Keratinocyte (primary cell): Measurements from ENCODE around the gene DUSP10. TPM values are rescaled to one million over a fixed set of nuclear protein-coding genes. Genes with fewer than 3 reads are reported as not detected.

Experiments
- DNase-seq: peaks from one replicate; pipeline ENCODE4 v3.0.0-alpha.2; 2011; ENCODE audit warnings: low read depth, missing footprints, low spot score
- FAIRE-seq: peaks from 2 replicates; lab custom pipeline; 2011; peaks lifted over from hg19 to GRCh38; lab: Jason Lieb, UNC
- H2AFZ ChIP-seq: 2 replicates; pipeline ENCODE4 v1.6.0; 2012; ENCODE audit warnings: low read length, control low read depth, inconsistent platforms; ENCODE audit not compliant: control insufficient read depth
- H3K27ac ChIP-seq: 2 replicates; pipeline ENCODE4 v1.5.1; 2011; ENCODE audit warnings: low read length; ENCODE audit not compliant: control insufficient read depth, insufficient read depth
- H3K27me3 ChIP-seq: 3 replicates; pipeline ENCODE4 v1.6.0; 2011; ENCODE audit warnings: low read length; ENCODE audit not compliant: control insufficient read depth, insufficient read depth; ENCODE audit errors: extremely low read depth
- H3K36me3 ChIP-seq, 2 experiments: 2 replicates in 1 of 2; 3 replicates in 1 of 2; pipeline ENCODE4 v1.5.1; 2011; ENCODE audit warnings: low read length in 2 of 2, mild to moderate bottlenecking in 1 of 2; ENCODE audit not compliant: control insufficient read depth in 2 of 2, insufficient read depth in 2 of 2; ENCODE audit errors: extremely low read depth in 1 of 2
- H3K4me1 ChIP-seq: 3 replicates; pipeline ENCODE4 v1.5.1; 2011; ENCODE audit warnings: low read length; ENCODE audit not compliant: control insufficient read depth, insufficient read depth; ENCODE audit errors: extremely low read depth
- H3K4me2 ChIP-seq: 3 replicates; pipeline ENCODE4 v1.6.0; 2011; ENCODE audit warnings: low read depth, low read length; ENCODE audit not compliant: control insufficient read depth, insufficient read depth; ENCODE audit errors: extremely low read depth
- H3K4me3 ChIP-seq, 3 experiments: fragments of 200-600 bp in 1 of 3; sonication (generic) in 1 of 3; 2 replicates in 2 of 3; 3 replicates in 1 of 3; pipeline ENCODE4 v1.5.1; 2011 to 2016; ENCODE audit warnings: low read length in 3 of 3, mild to moderate bottlenecking in 3 of 3, control low read depth in 2 of 3, inconsistent platforms in 1 of 3, low read depth in 1 of 3, mixed read lengths in 1 of 3, mixed run types in 1 of 3, moderate library complexity in 1 of 3; ENCODE audit not compliant: control insufficient read depth in 2 of 3, insufficient read depth in 2 of 3; ENCODE audit errors: extremely low read depth in 1 of 3
- H3K79me2 ChIP-seq: 2 replicates; pipeline ENCODE4 v1.6.0; 2012; ENCODE audit warnings: low read length; ENCODE audit not compliant: control insufficient read depth, insufficient read depth
- H3K9ac ChIP-seq: 3 replicates; pipeline ENCODE4 v1.6.0; 2011; ENCODE audit warnings: low read length; ENCODE audit not compliant: control insufficient read depth, insufficient read depth; ENCODE audit errors: extremely low read depth
- H3K9me1 ChIP-seq: 3 replicates; pipeline ENCODE4 v1.6.0; 2011; ENCODE audit warnings: low read length; ENCODE audit not compliant: control insufficient read depth, insufficient read depth; ENCODE audit errors: extremely low read depth
- H3K9me3 ChIP-seq: 2 replicates; pipeline ENCODE4 v1.5.1; 2012; ENCODE audit warnings: low read depth, low read length; ENCODE audit not compliant: control insufficient read depth
- H4K20me1 ChIP-seq: 3 replicates; pipeline ENCODE4 v1.6.0; 2011; ENCODE audit warnings: low read length; ENCODE audit not compliant: control insufficient read depth, insufficient read depth; ENCODE audit errors: extremely low read depth
- EZH2 ChIP-seq: IDR thresholded peaks from one replicate; pipeline ENCODE4 v1.6.1; 2012; ENCODE audit warnings: inconsistent platforms, mild to moderate bottlenecking, low read length, moderate library complexity
- dilution Hi-C: fragments of 300-500 bp; cut with MboI; formaldehyde crosslinking; loops from one replicate; pipeline ENCODE4 v1.7.0; 2020; ENCODE audit warnings: low sequenced_read_pairs; ENCODE audit not compliant: extremely low pct_ligation_motif_present
- polyA plus RNA-seq, 5 experiments: library from polyadenylated mRNA; depleted of rRNA in 3 of 5; stranded (reverse) in 3 of 5; stranded (forward) in 1 of 5; unstranded in 1 of 5; fragments of >200 nt; gene quantifications; 1 replicate in 1 of 5; 2 replicates in 3 of 5; 3 replicates in 1 of 5; pipeline versions ENCODE4 v1.2.1 to v1.2.3, GENCODE V29; 2011 to 2012; ENCODE audit warnings: missing spikeins in 2 of 5, low read depth in 1 of 5, low replicate concordance in 1 of 5
- TF ChIP-seq, protein P1 (sequence below), 3 experiments: IDR thresholded peaks in 1 of 3; conservative IDR thresholded peaks in 1 of 3; optimal IDR thresholded peaks in 1 of 3; 2 replicates in 2 of 3; 3 replicates in 1 of 3; pipeline versions ENCODE3 to v1.5.1; 2011; ENCODE audit warnings: low read length in 3 of 3, mild to moderate bottlenecking in 3 of 3, moderate library complexity in 2 of 3, control low read depth in 1 of 3, inconsistent platforms in 1 of 3; ENCODE audit not compliant: insufficient read depth in 2 of 3; ENCODE audit errors: extremely low read depth in 1 of 3

Gene DUSP10
- polyA plus RNA-seq, 1 donor (not counting 4 experiments of a cell fraction or from before 2014, with no cell fraction given): 15.1 TPM

GRCh38 chr1:221716713-221717484, 25.0 kb downstream of the DUSP10 start:
- DNase-seq: no peak
- no peak overlapping the region for H3K4me2 ChIP-seq
- H3K9me1 ChIP-seq: no peaks in the 10 kb centered on the region
- H3K27ac ChIP-seq: no peak overlapping the region
- no peaks in the 10 kb centered on the region for H3K9me3 ChIP-seq
- no peaks in the 10 kb centered on the region for H3K27me3 ChIP-seq
- H3K4me3 ChIP-seq: no peak overlapping the region
- TF ChIP-seq, protein P1, sequence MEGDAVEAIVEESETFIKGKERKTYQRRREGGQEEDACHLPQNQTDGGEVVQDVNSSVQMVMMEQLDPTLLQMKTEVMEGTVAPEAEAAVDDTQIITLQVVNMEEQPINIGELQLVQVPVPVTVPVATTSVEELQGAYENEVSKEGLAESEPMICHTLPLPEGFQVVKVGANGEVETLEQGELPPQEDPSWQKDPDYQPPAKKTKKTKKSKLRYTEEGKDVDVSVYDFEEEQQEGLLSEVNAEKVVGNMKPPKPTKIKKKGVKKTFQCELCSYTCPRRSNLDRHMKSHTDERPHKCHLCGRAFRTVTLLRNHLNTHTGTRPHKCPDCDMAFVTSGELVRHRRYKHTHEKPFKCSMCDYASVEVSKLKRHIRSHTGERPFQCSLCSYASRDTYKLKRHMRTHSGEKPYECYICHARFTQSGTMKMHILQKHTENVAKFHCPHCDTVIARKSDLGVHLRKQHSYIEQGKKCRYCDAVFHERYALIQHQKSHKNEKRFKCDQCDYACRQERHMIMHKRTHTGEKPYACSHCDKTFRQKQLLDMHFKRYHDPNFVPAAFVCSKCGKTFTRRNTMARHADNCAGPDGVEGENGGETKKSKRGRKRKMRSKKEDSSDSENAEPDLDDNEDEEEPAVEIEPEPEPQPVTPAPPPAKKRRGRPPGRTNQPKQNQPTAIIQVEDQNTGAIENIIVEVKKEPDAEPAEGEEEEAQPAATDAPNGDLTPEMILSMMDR (optimal IDR thresholded peaks at IDR 0.05 in 1 of 3, IDR thresholded peaks at IDR 0.05 in 1 of 3, conservative IDR thresholded peaks at IDR 0.05 in 1 of 3; ENCODE audit: extremely low read depth in 1 of 3, insufficient read depth in 2 of 3, low read length in 3 of 3): no peak
- TF ChIP-seq EZH2: no peak
- dilution Hi-C loops: no loop called here
- H3K4me1 ChIP-seq: peaks cover 5% of the 10 kb centered on the region
- H3K9ac ChIP-seq: no peak overlapping the region
- H2AFZ ChIP-seq: no peak overlapping the region
- H3K79me2 ChIP-seq: peaks cover 5% of the 10 kb centered on the region
- no peaks in the 10 kb centered on the region for H4K20me1 ChIP-seq
- peaks cover 0 to 4% of the 10 kb centered on the region in 2 experiments for H3K36me3 ChIP-seq
- no peak for FAIRE-seq

- dilution Hi-C loops: no loop called here
- DNase-seq (no peak), FAIRE-seq (no peak)
- H3K36me3 ChIP-seq: peaks cover 0 to 3% of the 10 kb centered on the region in 2 experiments
- H4K20me1 ChIP-seq: no peaks in the 10 kb centered on the region
- H3K27me3 ChIP-seq: no peaks in the 10 kb centered on the region
- H3K27ac ChIP-seq: no peak overlapping the region
- no peaks in the 10 kb centered on the region for H3K9me3 ChIP-seq
- H3K9me1 ChIP-seq: no peaks in the 10 kb centered on the region
- no peak overlapping the region for H3K4me2 ChIP-seq
- TF ChIP-seq EZH2: no peak
- TF ChIP-seq, protein P1 (optimal IDR thresholded peaks at IDR 0.05 in 1 of 3, IDR thresholded peaks at IDR 0.05 in 1 of 3, conservative IDR thresholded peaks at IDR 0.05 in 1 of 3; ENCODE audit: extremely low read depth in 1 of 3, insufficient read depth in 2 of 3, low read length in 3 of 3): no peak
- peaks cover 5% of the 10 kb centered on the region for H3K4me1 ChIP-seq
- H3K79me2 ChIP-seq: peaks cover 5% of the 10 kb centered on the region
- H3K4me3 ChIP-seq: no peak overlapping the region
- no peak overlapping the region for H3K9ac ChIP-seq
- H2AFZ ChIP-seq: no peak overlapping the region
Measured at GRCh38 chr1:221715321-221716169, 26.3 kb downstream of the DUSP10 start.
